Ovary (tissue), 3 donors: Measurements from ENCODE around the gene B9D1.

Experiments
- EP300 ChIP-seq: sonication (generic); formaldehyde crosslinking; IDR thresholded peaks from one replicate; pipeline ENCODE4 v1.6.1; 2017; ENCODE audit warnings: antibody characterized with exemption
- POLR2A ChIP-seq: fragments of 450-650 bp; IDR thresholded peaks from one replicate; pipeline ENCODE4 v1.6.1; 2017; ENCODE audit warnings: antibody characterized with exemption, mild to moderate bottlenecking, moderate library complexity
- TF ChIP-seq, protein P1 (sequence below), 3 donors: fragments of 450-650 bp in 2 of 3; fragments of 200-600 bp in 1 of 3; IDR thresholded peaks; one replicate each; pipeline versions ENCODE4 v1.5.1 to v1.8.0; 2016 to 2022; ENCODE audit warnings: antibody characterized with exemption in 3 of 3, mild to moderate bottlenecking in 1 of 3
- donor health status: DM: no; HTN: no; CAD: no.

DNA sequence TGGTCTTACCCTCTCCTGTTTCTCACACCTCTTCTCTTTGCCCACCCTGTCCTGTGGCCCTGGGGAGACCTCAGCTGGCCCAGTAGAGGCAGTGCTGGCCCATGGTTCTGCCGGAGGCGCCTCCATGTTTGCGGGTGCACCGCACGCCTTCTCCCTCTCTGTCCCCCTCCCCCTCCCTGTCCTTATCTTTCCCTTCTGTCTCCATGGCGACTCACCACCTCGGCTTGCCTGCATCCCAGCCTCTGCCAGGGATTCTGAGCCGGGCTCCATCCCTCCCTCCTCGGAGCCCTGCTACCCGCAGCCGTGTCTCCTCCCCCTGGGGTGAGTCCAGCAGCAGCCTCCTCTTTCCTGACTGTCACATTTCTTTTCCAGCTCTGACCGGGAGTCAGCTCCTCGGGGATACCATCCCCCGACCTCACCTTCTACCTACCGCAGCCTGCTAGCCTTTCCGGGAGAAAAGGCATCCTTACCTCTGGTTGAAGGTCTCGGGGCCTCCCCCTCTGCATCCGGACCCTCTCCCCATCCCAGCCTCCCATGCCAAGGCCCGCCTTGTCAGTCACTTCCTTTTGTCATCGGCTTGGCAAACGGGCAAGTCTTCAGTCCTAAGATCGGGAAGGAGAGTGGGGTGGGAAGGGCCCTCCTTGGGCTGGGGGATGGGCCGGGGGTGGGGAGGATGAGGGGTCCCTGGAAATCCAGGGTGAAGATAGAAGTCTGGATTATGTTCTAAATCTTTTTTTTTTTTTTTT is 48.5 kb upstream of the B9D1 start, which contains the start of gene RNF112:
- TF ChIP-seq, protein P1, sequence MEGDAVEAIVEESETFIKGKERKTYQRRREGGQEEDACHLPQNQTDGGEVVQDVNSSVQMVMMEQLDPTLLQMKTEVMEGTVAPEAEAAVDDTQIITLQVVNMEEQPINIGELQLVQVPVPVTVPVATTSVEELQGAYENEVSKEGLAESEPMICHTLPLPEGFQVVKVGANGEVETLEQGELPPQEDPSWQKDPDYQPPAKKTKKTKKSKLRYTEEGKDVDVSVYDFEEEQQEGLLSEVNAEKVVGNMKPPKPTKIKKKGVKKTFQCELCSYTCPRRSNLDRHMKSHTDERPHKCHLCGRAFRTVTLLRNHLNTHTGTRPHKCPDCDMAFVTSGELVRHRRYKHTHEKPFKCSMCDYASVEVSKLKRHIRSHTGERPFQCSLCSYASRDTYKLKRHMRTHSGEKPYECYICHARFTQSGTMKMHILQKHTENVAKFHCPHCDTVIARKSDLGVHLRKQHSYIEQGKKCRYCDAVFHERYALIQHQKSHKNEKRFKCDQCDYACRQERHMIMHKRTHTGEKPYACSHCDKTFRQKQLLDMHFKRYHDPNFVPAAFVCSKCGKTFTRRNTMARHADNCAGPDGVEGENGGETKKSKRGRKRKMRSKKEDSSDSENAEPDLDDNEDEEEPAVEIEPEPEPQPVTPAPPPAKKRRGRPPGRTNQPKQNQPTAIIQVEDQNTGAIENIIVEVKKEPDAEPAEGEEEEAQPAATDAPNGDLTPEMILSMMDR (IDR thresholded peaks at IDR 0.05) = no peak
- no peak for TF ChIP-seq EP300
- no peak for TF ChIP-seq POLR2A
